GM21526 (cell line): ENCODE measurements around the gene CST8.

ENCODE experiments used
- ATAC-seq: cut with Tn5 transposase; IDR thresholded peaks from one replicate; pipeline ENCODE4 v1.9.1; 2021; ENCODE audit warnings: moderate library complexity; ENCODE audit not compliant: unreplicated experiment, low FRiP score

The CST8 gene

GRCh38 chr20:23475395-23475794 lies 15.5 kb upstream of the CST8 start:
- ATAC-seq = no peak

- ATAC-seq = no peak
Measured at GRCh38 chr20:23476015-23476754, 14.7 kb upstream of the CST8 start.

- ATAC-seq = no peak
Measured at GRCh38 chr20:23477223-23477622, 13.7 kb upstream of the CST8 start.

- ATAC-seq = no peak
Measured at GRCh38 chr20:23479043-23479442, 11.9 kb upstream of the CST8 start.

GRCh38 chr20:23482138-23482537 lies 8.8 kb upstream of the CST8 start:
- ATAC-seq = no peak

- no peak for ATAC-seq
Measured at GRCh38 chr20:23484081-23484480, 6.8 kb upstream of the CST8 start.

GRCh38 chr20:23488470-23488869 lies 2.4 kb upstream of the CST8 start:
- ATAC-seq = no peak

- ATAC-seq = no peak
Measured at GRCh38 chr20:23488996-23489395, 1.9 kb upstream of the CST8 start.

GRCh38 chr20:23492292-23492691 lies 1.4 kb downstream of the CST8 start:
- no peak for ATAC-seq

- no peak for ATAC-seq
Measured at GRCh38 chr20:23493172-23493772, 2.4 kb downstream of the CST8 start.

- no peak for ATAC-seq
Measured at GRCh38 chr20:23497536-23497935, 6.6 kb downstream of the CST8 start.

GRCh38 chr20:23501926-23502325 lies 11.0 kb downstream of the CST8 start:
- no peak for ATAC-seq

GRCh38 chr20:23503649-23504048 lies 12.7 kb downstream of the CST8 start:
- no peak for ATAC-seq

GRCh38 chr20:23507346-23507745 lies 16.4 kb downstream of the CST8 start:
- ATAC-seq = no peak

- no peak for ATAC-seq
Measured at GRCh38 chr20:23508449-23509229, 17.7 kb downstream of the CST8 start.

GRCh38 chr20:23509247-23509913 lies 18.5 kb downstream of the CST8 start:
- ATAC-seq = no peak

GRCh38 chr20:23510000-23510590 lies 19.2 kb downstream of the CST8 start:
- no peak for ATAC-seq

- no peak for ATAC-seq
Measured at GRCh38 chr20:23513164-23513563, 22.2 kb downstream of the CST8 start.

GRCh38 chr20:23514848-23515247 lies 23.9 kb downstream of the CST8 start:
- ATAC-seq = no peak

GRCh38 chr20:23515250-23515939 lies 24.5 kb downstream of the CST8 start:
- no peak for ATAC-seq
